IgD-negative memory B cell (primary cell): ENCODE data around the gene CYBA. TPM values are rescaled to one million over a fixed set of nuclear protein-coding genes. Genes with fewer than 3 reads are reported as not detected.
"Not testable (repeated sequence)": the region's sequence is repeated elsewhere in the genome, so short reads cannot be mapped to it uniquely, and the experiment has no call there.

ENCODE experiments used
- H3K27ac Mint-ChIP-seq, 3 donors: one replicate each; pipeline ENCODE4 v1.8.0; 2020 to 2022; ENCODE audit warnings: mild to moderate bottlenecking in 3 of 3, mixed read lengths in 3 of 3, moderate library complexity in 1 of 3
- H3K27me3 Mint-ChIP-seq: one replicate; pipeline ENCODE4 v1.8.0; 2021; ENCODE audit warnings: mixed read lengths
- H3K36me3 Mint-ChIP-seq: one replicate; pipeline ENCODE4 v1.8.0; 2020; ENCODE audit warnings: mild to moderate bottlenecking, mixed read lengths
- H3K4me1 Mint-ChIP-seq, 3 donors: one replicate each; pipeline ENCODE4 v1.8.0; 2020 to 2022; ENCODE audit warnings: mixed read lengths in 3 of 3, mild to moderate bottlenecking in 1 of 3
- H3K4me3 Mint-ChIP-seq, 4 donors: one replicate each; pipeline ENCODE4 v1.8.0; 2020 to 2022; ENCODE audit warnings: mild to moderate bottlenecking in 4 of 4, mixed read lengths in 4 of 4, moderate library complexity in 3 of 4
- H3K9me3 Mint-ChIP-seq, 3 donors: one replicate each; pipeline ENCODE4 v1.8.0; 2020 to 2021; ENCODE audit warnings: mixed read lengths in 3 of 3, mild to moderate bottlenecking in 1 of 3
- polyA plus RNA-seq: library from polyadenylated mRNA; unstranded; fragments of 300-500 nt; fragmentation: Illumina TruSeq; gene quantifications from one replicate; pipeline ENCODE4 v1.2.3, GENCODE V29; 2021

CYBA gene
- polyA plus RNA-seq, 1 donor from 2014 or later: 1,890 TPM

- H3K36me3 Mint-ChIP-seq: no peaks in the 10 kb centered on the region
- H3K9me3 Mint-ChIP-seq: no peaks in the 10 kb centered on the region
- peaks cover 0 to 3% (median 0%) of the 10 kb centered on the region in 3 donors for H3K4me1 Mint-ChIP-seq
- no peak overlapping the region for H3K4me3 Mint-ChIP-seq
- no peaks in the 10 kb centered on the region for H3K27me3 Mint-ChIP-seq
- no peak overlapping the region for H3K27ac Mint-ChIP-seq
Observed at GRCh38 chr16:88616320-88616719, 34.5 kb downstream of the CYBA start.

DNA sequence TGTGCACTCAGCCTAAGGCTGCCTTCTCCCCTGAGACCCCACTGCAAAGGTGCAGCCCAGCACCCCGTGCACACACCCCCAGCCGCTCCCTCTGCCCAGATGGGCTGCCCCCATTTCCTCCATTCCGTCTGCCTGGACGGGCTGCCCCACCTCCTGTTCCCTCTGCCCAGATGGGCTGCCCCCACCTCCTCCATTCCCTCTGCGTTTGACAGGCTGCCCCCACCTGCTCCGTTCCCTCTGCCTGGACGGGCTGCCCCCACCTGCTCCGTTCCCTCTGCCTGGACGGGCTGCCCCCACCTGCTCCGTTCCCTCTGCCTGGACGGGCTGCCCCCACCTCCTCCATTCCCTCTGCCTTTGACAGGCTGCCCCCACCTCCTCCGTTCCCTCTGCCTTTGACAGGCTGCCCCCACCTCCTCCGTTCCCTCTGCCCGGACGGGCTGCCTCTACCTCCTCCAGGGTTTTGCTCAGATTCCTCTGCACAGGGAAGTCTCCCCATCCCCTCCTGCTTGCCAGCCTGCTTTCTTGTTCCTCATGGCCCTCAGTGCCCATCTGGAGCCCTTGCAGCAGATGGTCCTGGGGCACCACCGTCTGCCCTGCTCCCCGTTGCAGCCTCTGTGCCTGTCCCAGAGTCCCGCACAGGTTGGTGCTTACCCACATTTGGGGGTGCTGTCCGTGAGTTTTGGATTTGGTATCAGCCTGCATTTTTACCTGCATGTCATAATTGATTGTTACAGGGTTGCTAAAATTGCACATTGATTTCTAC, 35.9 kb downstream of the CYBA start:
- H3K36me3 Mint-ChIP-seq: peaks cover 3% of the 10 kb centered on the region
- peaks cover 0 to 1% (median 0%) of the 10 kb centered on the region in 3 donors for H3K4me1 Mint-ChIP-seq

GRCh38 chr16:88613911-88614817, 36.7 kb downstream of the CYBA start:
- H3K27me3 Mint-ChIP-seq: no peaks in the 10 kb centered on the region
- H3K36me3 Mint-ChIP-seq: peaks cover 3% of the 10 kb centered on the region
- peaks cover 0 to 1% (median 0%) of the 10 kb centered on the region in 3 donors for H3K4me1 Mint-ChIP-seq
- no peak overlapping the region for H3K4me3 Mint-ChIP-seq
- H3K9me3 Mint-ChIP-seq: no peaks in the 10 kb centered on the region
- no peak overlapping the region for H3K27ac Mint-ChIP-seq

More for the DNA sequence above, 35.9 kb downstream of the CYBA start:
- Mint-ChIP-seq H3K9me3 (no peaks in the 10 kb centered on the region), H3K27ac (no peak overlapping the region), H3K27me3 (no peaks in the 10 kb centered on the region), H3K4me3 (peak overlapping the region in 1 of 4 donors; percentile 73)

DNA sequence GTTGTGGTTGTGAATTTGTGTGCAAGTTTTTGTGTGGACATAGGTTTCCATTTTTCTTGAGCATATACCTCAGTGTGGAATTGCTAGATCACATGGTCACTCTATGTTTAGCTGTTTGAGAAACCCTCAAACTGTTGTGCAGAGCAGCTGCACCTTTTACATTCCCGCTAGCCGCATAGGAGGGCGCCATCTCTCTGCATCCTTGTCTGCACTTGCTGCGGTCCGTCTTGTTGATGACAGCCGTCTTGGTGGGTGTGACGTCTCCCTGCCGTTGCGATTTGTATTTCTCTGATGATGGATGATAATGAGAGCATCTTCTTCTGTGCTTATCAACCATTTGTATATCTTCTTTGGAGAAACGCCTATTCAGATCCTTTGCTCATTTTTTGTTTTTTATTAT, 37.6 kb downstream of the CYBA start:
- Mint-ChIP-seq H3K27me3 (no peaks in the 10 kb centered on the region), H3K27ac (no peak overlapping the region), H3K4me3 (peak overlapping the region in 1 of 4 donors; percentile 1), H3K9me3 (no peaks in the 10 kb centered on the region), H3K36me3 (peaks cover 3% of the 10 kb centered on the region), H3K4me1 (peaks cover 0 to 3% (median 2%) of the 10 kb centered on the region in 3 donors)

- peak overlapping the region in 1 of 4 donors; percentile 51 for H3K4me3 Mint-ChIP-seq
- peaks cover 8% of the 10 kb centered on the region for H3K36me3 Mint-ChIP-seq
- peaks cover 9 to 13% (median 10%) of the 10 kb centered on the region in 3 donors for H3K4me1 Mint-ChIP-seq
- H3K9me3 Mint-ChIP-seq: no peaks in the 10 kb centered on the region
- no peak overlapping the region for H3K27ac Mint-ChIP-seq
- no peaks in the 10 kb centered on the region for H3K27me3 Mint-ChIP-seq
Observed at GRCh38 chr16:88610909-88611812, 39.7 kb downstream of the CYBA start.

DNA sequence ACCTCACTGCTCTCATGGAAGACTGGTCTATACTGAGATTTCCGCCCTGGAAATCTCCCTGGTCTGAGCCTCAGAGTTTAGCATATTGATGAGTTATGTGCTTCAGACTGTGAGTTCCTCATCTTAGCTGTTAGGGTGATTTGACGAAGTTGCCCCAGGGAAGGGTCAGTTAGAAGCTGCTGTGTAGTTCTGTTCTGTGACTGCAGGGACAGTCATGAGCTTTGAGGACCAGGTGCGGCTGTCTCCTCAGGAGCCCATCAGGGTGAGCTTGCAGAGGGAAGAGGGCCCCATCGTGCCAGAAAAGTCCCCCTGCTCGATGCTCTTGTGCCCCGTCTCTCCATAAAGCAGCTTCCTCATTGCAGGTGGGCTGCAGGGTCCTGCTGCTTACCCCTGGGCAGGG, 40.8 kb downstream of the CYBA start:
- Mint-ChIP-seq H3K9me3 (no peaks in the 10 kb centered on the region), H3K27ac (no peak overlapping the region), H3K36me3 (peaks cover 8% of the 10 kb centered on the region), H3K27me3 (no peaks in the 10 kb centered on the region), H3K4me3 (peak overlapping the region in 1 of 4 donors; percentile 63), H3K4me1 (peaks cover 9 to 13% (median 10%) of the 10 kb centered on the region in 3 donors)

GRCh38 chr16:88609426-88609825, 41.4 kb downstream of the CYBA start:
- Mint-ChIP-seq H3K4me3 (peak overlapping the region in 1 of 4 donors; percentile 63), H3K4me1 (peaks cover 9 to 13% (median 10%) of the 10 kb centered on the region in 3 donors)
- not testable (repeated sequence) for H3K36me3 Mint-ChIP-seq, H3K27ac Mint-ChIP-seq, H3K27me3 Mint-ChIP-seq, H3K9me3 Mint-ChIP-seq

- no peaks in the 10 kb centered on the region for H3K27me3 Mint-ChIP-seq
- H3K36me3 Mint-ChIP-seq: peaks cover 8% of the 10 kb centered on the region
- peaks cover 9 to 13% (median 10%) of the 10 kb centered on the region in 3 donors for H3K4me1 Mint-ChIP-seq
- H3K9me3 Mint-ChIP-seq: no peaks in the 10 kb centered on the region
- no peak overlapping the region for H3K4me3 Mint-ChIP-seq
- peak overlapping the region in 2 of 3 donors; percentile 6 to 76 for H3K27ac Mint-ChIP-seq
Observed at GRCh38 chr16:88608076-88608475, 42.8 kb downstream of the CYBA start.

DNA sequence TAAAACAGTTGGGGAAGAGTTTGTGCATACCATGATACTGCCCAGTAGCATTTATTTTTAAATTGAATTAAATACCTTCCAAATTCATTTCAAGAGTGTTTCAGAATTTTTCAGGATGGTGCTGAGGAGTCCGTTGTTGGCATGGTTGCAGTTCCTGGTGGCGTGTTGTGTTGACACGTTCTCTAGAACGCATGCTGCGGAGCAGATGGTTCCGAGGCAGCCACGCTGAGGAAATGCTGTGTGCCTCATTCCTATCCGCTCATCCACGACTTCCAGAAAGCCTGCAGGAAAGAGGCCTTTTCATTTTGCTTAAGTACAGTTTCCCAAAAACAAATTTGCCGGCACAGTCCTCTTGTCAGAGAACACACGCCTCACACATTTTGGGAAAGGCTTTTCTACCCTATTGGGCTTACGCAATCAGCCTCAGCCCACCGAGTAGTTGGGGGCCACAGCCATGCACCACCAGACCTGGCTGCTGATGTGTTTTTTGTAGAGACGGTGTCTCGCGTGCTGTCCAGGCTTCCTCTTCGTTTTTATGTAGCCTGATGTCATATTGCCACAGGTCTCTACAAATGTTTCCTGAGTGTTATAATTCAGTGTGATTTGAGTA, 44.6 kb downstream of the CYBA start:
- no peak overlapping the region for H3K27ac Mint-ChIP-seq
- H3K4me1 Mint-ChIP-seq: peaks cover 9 to 13% (median 10%) of the 10 kb centered on the region in 3 donors
- no peaks in the 10 kb centered on the region for H3K9me3 Mint-ChIP-seq
- no peak overlapping the region for H3K4me3 Mint-ChIP-seq
- peaks cover 8% of the 10 kb centered on the region for H3K36me3 Mint-ChIP-seq
- no peaks in the 10 kb centered on the region for H3K27me3 Mint-ChIP-seq

GRCh38 chr16:88605186-88606147, 45.4 kb downstream of the CYBA start:
- Mint-ChIP-seq H3K27me3 (no peaks in the 10 kb centered on the region), H3K27ac (no peak overlapping the region), H3K36me3 (peaks cover 5% of the 10 kb centered on the region), H3K9me3 (no peaks in the 10 kb centered on the region), H3K4me3 (peak overlapping the region in 1 of 4 donors; percentile 66), H3K4me1 (peaks cover 9 to 13% (median 10%) of the 10 kb centered on the region in 3 donors)

- Mint-ChIP-seq H3K36me3 (no peaks in the 10 kb centered on the region), H3K27ac (peak overlapping the region in 1 of 3 donors; percentile 35), H3K4me1 (peaks cover 0 to 4% (median under 1%) of the 10 kb centered on the region in 3 donors)
Observed at GRCh38 chr16:88602091-88602490, 48.8 kb downstream of the CYBA start.

GRCh38 chr16:88601313-88602036, 49.4 kb downstream of the CYBA start:
- Mint-ChIP-seq H3K4me3 (peak overlapping the region in 1 of 4 donors; percentile 73), H3K9me3 (no peaks in the 10 kb centered on the region), H3K36me3 (no peaks in the 10 kb centered on the region), H3K27me3 (no peaks in the 10 kb centered on the region), H3K4me1 (peaks cover 0 to 6% (median 0%) of the 10 kb centered on the region in 3 donors), H3K27ac (peak overlapping the region in 2 of 3 donors; percentile 35 to 53)

More at GRCh38 chr16:88602091-88602490, 48.8 kb downstream of the CYBA start:
- Mint-ChIP-seq H3K4me3 (peak overlapping the region in 1 of 4 donors; percentile 73), H3K27me3 (no peaks in the 10 kb centered on the region), H3K9me3 (no peaks in the 10 kb centered on the region)

DNA sequence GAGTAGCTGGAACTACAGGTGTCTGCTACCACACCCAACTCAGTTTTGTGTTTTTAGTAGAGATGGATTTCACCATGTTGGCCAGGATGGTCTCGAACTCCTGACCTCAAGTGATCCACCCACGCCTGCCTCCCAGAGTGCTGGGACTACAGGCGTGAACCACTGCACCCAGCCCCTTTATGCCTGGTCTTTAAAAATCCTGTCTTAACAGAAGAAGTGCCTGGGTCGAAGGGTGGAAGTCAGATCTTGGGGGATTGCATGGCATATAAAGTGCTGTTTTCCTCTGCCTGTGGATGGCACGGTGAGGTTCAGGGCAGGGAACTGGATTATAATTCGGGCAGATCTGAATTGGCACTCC, 50.3 kb downstream of the CYBA start:
- Mint-ChIP-seq H3K36me3 (no peaks in the 10 kb centered on the region), H3K4me1 (peaks cover 0 to 6% (median 0%) of the 10 kb centered on the region in 3 donors), H3K4me3 (no peak overlapping the region), H3K27me3 (no peaks in the 10 kb centered on the region), H3K27ac (no peak overlapping the region), H3K9me3 (no peaks in the 10 kb centered on the region)
